Measurements from ENCODE around the gene PGAP3. TPM values are rescaled to one million over a fixed set of nuclear protein-coding genes. Genes with fewer than 3 reads are reported as not detected.

The PGAP3 gene
- total RNA-seq, 1 experiment from 2014 or later = 21.8 TPM

DNA sequence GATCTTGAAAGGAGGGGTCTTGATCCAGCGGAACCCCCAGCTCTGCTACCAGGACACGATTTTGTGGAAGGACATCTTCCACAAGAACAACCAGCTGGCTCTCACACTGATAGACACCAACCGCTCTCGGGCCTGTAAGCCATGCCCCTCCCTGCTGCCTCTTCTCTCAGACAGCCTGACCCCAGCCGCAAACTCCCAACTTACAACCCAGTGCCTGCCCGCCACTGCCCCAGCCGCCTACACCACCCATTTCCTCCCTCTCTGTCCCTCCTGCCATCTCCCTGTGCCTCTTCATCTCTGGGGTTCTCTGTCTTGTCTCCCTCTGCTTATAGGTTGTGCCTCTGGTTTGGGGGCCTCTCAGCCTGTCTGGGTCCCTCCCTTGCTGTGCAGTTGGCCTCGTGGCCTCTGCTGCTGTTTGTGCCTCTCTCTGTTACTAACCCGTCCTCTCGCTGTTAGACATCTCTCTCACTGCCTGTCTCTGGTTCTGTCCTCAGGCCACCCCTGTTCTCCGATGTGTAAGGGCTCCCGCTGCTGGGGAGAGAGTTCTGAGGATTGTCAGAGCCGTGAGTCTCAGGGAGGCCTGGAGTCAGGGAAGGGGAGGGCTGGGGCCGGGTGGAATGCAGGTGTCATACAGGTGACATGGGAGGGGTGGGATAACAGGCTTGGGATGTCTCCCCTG lies 21.6 kb upstream of the PGAP3 start:
- no TSS peak for BruUV-seq (replicated peaks)
- CTCF ChIA-PET = no interaction called here

DNA sequence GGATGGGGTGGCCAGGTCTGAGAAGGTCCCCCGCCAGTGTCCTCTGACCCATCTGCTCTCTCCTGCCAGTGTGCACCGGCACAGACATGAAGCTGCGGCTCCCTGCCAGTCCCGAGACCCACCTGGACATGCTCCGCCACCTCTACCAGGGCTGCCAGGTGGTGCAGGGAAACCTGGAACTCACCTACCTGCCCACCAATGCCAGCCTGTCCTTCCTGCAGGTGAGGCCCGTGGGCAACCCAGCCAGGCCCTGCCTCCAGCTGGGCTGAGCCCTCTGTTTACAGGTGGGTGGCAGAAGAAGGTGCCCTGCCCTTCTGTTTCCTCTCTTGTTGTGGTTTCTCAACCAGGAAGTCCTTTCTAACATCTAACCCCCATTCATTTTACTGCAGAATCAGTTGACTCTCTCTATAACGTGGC lies 19.1 kb upstream of the PGAP3 start:
- Histone ChIP-seq H3K4me3 (ENCODE audit: low read depth in 2 of 2, low read length in 2 of 2) (no peak overlapping the region), H3K9me3 (ENCODE audit: control insufficient read depth, insufficient read depth, low read depth, low read length) (no peaks in the 10 kb centered on the region), H3K27ac (ENCODE audit: low read length) (no peak overlapping the region), H3K36me3 (ENCODE audit: control insufficient read depth, insufficient read depth, low read length) (no peaks in the 10 kb centered on the region), H3K4me1 (ENCODE audit: control insufficient read depth, insufficient read depth, low read length) (peaks cover 34% of the 10 kb centered on the region), H3K27me3 (ENCODE audit: control insufficient read depth, insufficient read depth, low read length) (no peaks in the 10 kb centered on the region)
- TF ChIP-seq POLR2AphosphoS5 (IDR thresholded peaks at IDR 0.05; ENCODE audit: low read depth, low read length) (no peak), TCF7L2 (IDR thresholded peaks at IDR 0.05; ENCODE audit: low read depth, low read length) (no peak), SIN3A (IDR thresholded peaks at IDR 0.05; ENCODE audit: borderline replicate concordance, insufficient read depth, low read depth, low read length) (no peak)
- TF ChIP-seq, protein P1, sequence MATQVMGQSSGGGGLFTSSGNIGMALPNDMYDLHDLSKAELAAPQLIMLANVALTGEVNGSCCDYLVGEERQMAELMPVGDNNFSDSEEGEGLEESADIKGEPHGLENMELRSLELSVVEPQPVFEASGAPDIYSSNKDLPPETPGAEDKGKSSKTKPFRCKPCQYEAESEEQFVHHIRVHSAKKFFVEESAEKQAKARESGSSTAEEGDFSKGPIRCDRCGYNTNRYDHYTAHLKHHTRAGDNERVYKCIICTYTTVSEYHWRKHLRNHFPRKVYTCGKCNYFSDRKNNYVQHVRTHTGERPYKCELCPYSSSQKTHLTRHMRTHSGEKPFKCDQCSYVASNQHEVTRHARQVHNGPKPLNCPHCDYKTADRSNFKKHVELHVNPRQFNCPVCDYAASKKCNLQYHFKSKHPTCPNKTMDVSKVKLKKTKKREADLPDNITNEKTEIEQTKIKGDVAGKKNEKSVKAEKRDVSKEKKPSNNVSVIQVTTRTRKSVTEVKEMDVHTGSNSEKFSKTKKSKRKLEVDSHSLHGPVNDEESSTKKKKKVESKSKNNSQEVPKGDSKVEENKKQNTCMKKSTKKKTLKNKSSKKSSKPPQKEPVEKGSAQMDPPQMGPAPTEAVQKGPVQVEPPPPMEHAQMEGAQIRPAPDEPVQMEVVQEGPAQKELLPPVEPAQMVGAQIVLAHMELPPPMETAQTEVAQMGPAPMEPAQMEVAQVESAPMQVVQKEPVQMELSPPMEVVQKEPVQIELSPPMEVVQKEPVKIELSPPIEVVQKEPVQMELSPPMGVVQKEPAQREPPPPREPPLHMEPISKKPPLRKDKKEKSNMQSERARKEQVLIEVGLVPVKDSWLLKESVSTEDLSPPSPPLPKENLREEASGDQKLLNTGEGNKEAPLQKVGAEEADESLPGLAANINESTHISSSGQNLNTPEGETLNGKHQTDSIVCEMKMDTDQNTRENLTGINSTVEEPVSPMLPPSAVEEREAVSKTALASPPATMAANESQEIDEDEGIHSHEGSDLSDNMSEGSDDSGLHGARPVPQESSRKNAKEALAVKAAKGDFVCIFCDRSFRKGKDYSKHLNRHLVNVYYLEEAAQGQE (IDR thresholded peaks at IDR 0.05; ENCODE audit: insufficient read depth in 1 of 2, low read depth in 2 of 2, low read length in 1 of 2) = no peak
- DNase-seq (ENCODE audit: low read depth, low spot score) (no peak), ATAC-seq (no peak)
- intact Hi-C loops (cut with micrococcal nuclease; ENCODE audit: unreplicated experiment) = no loop called here
- POLR2A ChIA-PET = no interaction called here
- BruUV-seq (replicated peaks) = no TSS peak
- CTCF ChIA-PET = no interaction called here
- in situ Hi-C loops (cut with HindIII; ENCODE audit: low pct_unique_long_range_greater_than_20kb, low sequenced_read_pairs) = no loop called here

More for the DNA sequence above, 21.6 kb upstream of the PGAP3 start:
- TF ChIP-seq, protein P2, sequence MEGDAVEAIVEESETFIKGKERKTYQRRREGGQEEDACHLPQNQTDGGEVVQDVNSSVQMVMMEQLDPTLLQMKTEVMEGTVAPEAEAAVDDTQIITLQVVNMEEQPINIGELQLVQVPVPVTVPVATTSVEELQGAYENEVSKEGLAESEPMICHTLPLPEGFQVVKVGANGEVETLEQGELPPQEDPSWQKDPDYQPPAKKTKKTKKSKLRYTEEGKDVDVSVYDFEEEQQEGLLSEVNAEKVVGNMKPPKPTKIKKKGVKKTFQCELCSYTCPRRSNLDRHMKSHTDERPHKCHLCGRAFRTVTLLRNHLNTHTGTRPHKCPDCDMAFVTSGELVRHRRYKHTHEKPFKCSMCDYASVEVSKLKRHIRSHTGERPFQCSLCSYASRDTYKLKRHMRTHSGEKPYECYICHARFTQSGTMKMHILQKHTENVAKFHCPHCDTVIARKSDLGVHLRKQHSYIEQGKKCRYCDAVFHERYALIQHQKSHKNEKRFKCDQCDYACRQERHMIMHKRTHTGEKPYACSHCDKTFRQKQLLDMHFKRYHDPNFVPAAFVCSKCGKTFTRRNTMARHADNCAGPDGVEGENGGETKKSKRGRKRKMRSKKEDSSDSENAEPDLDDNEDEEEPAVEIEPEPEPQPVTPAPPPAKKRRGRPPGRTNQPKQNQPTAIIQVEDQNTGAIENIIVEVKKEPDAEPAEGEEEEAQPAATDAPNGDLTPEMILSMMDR (IDR thresholded peaks at IDR 0.05) = no peak
- TF ChIP-seq TCF7L2 (IDR thresholded peaks at IDR 0.05; ENCODE audit: low read depth, low read length) (no peak), SIN3A (IDR thresholded peaks at IDR 0.05; ENCODE audit: borderline replicate concordance, insufficient read depth, low read depth, low read length) (no peak), POLR2AphosphoS5 (IDR thresholded peaks at IDR 0.05; ENCODE audit: low read depth, low read length) (no peak)
- TF ChIP-seq, protein P1 (IDR thresholded peaks at IDR 0.05; ENCODE audit: insufficient read depth in 1 of 2, low read depth in 2 of 2, low read length in 1 of 2) = no peak
- Histone ChIP-seq H3K27ac (ENCODE audit: low read length) (no peak overlapping the region), H3K4me3 (ENCODE audit: low read depth in 2 of 2, low read length in 2 of 2) (no peak overlapping the region), H3K4me1 (ENCODE audit: control insufficient read depth, insufficient read depth, low read length) (peaks cover 12% of the 10 kb centered on the region; the same call in 1 of the 2 replicates), H3K9me3 (ENCODE audit: control insufficient read depth, insufficient read depth, low read depth, low read length) (no peaks in the 10 kb centered on the region), H3K36me3 (ENCODE audit: control insufficient read depth, insufficient read depth, low read length) (no peaks in the 10 kb centered on the region), H3K27me3 (ENCODE audit: control insufficient read depth, insufficient read depth, low read length) (no peaks in the 10 kb centered on the region)
- no peak for DNase-seq (ENCODE audit: low read depth, low spot score)
- intact Hi-C loops (cut with micrococcal nuclease; ENCODE audit: unreplicated experiment) (no loop called here), in situ Hi-C loops (cut with HindIII; ENCODE audit: low pct_unique_long_range_greater_than_20kb, low sequenced_read_pairs) (no loop called here)
- no peak for ATAC-seq
- POLR2A ChIA-PET = no interaction called here
